HL-60 (cell line): Measurements from ENCODE around the gene TRABD2B.

ENCODE experiments used
- GABPA ChIP-seq: IDR thresholded peaks from 2 replicates; pipeline ENCODE4 v1.6.1; 2012; ENCODE audit warnings: low read depth
- POLR2AphosphoS5 ChIP-seq: IDR thresholded peaks from 2 replicates; pipeline ENCODE4 v1.6.1; 2012; ENCODE audit warnings: low read depth
- TF ChIP-seq, protein P1 (sequence below): IDR thresholded peaks from one replicate; pipeline ENCODE4 v1.5.1; 2011; ENCODE audit warnings: low read length, control low read depth, inconsistent platforms; ENCODE audit not compliant: insufficient read depth
- TF ChIP-seq, protein P2 (sequence below): IDR thresholded peaks from 2 replicates; pipeline ENCODE4 v1.6.1; 2012; ENCODE audit warnings: low read depth; ENCODE audit not compliant: insufficient replicate concordance

DNA sequence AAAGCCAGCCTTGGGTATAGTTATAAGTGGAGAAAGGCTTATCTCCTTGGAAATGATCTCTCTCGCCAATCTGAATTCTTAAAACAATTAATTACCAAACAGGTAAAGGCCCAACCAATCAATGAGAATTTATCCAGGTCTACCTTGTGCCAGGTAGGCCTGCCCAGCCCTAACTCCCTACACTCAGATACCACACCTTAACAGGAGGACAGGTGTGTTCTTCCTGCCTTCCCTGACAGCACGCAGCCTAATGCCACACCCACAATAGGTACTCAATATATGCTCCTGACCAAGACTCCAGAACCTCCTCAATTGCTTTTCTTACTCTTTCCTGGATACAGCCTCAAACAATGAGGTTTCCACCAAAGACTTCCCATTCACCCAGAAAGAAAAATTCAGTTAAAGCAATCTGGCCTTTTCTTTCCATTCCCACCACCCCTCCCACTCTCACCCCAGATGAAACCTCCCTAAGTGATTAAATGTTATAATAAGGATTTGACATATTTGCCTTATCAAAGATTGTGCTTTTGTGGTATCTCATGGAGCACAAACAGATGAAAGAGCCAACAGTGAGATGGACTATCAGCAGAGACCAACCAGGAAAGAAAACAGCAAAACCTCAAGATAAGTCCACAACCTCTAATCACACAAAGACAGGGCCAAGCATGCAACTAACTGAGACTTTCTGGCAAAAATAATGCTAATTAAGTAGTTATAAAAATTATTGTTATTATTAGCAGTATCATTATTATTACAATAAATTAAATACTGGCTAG is 25.6 kb downstream of the TRABD2B start:
- TF ChIP-seq POLR2AphosphoS5 (no peak), GABPA (no peak)
- TF ChIP-seq, protein P1, sequence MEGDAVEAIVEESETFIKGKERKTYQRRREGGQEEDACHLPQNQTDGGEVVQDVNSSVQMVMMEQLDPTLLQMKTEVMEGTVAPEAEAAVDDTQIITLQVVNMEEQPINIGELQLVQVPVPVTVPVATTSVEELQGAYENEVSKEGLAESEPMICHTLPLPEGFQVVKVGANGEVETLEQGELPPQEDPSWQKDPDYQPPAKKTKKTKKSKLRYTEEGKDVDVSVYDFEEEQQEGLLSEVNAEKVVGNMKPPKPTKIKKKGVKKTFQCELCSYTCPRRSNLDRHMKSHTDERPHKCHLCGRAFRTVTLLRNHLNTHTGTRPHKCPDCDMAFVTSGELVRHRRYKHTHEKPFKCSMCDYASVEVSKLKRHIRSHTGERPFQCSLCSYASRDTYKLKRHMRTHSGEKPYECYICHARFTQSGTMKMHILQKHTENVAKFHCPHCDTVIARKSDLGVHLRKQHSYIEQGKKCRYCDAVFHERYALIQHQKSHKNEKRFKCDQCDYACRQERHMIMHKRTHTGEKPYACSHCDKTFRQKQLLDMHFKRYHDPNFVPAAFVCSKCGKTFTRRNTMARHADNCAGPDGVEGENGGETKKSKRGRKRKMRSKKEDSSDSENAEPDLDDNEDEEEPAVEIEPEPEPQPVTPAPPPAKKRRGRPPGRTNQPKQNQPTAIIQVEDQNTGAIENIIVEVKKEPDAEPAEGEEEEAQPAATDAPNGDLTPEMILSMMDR, result no peak
- TF ChIP-seq, protein P2, sequence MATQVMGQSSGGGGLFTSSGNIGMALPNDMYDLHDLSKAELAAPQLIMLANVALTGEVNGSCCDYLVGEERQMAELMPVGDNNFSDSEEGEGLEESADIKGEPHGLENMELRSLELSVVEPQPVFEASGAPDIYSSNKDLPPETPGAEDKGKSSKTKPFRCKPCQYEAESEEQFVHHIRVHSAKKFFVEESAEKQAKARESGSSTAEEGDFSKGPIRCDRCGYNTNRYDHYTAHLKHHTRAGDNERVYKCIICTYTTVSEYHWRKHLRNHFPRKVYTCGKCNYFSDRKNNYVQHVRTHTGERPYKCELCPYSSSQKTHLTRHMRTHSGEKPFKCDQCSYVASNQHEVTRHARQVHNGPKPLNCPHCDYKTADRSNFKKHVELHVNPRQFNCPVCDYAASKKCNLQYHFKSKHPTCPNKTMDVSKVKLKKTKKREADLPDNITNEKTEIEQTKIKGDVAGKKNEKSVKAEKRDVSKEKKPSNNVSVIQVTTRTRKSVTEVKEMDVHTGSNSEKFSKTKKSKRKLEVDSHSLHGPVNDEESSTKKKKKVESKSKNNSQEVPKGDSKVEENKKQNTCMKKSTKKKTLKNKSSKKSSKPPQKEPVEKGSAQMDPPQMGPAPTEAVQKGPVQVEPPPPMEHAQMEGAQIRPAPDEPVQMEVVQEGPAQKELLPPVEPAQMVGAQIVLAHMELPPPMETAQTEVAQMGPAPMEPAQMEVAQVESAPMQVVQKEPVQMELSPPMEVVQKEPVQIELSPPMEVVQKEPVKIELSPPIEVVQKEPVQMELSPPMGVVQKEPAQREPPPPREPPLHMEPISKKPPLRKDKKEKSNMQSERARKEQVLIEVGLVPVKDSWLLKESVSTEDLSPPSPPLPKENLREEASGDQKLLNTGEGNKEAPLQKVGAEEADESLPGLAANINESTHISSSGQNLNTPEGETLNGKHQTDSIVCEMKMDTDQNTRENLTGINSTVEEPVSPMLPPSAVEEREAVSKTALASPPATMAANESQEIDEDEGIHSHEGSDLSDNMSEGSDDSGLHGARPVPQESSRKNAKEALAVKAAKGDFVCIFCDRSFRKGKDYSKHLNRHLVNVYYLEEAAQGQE, result no peak
